Cardiac muscle cell (in vitro differentiated cells and primary cell): ENCODE results near the gene SUV39H2. TPM values are rescaled to one million over a fixed set of nuclear protein-coding genes. Genes with fewer than 3 reads are reported as not detected.
A peak's percentile ranks its signal among the peaks of the same experiment; 100 is the strongest.
"Not testable (repeated sequence)": the region's sequence is repeated elsewhere in the genome, so short reads cannot be mapped to it uniquely, and the experiment has no call there.

Experiments
- DNase-seq, 2 donors: peaks; one replicate each; pipeline versions ENCODE4 v3.0.0 to v3.0.0-alpha.2; 2010 to 2017; ENCODE audit warnings: low read depth in 1 of 2, low spot score in 1 of 2
- H3K27ac ChIP-seq: fragments of 200-600 bp; sonication (generic); 2 replicates; pipeline ENCODE4 v1.5.1; 2016
- H3K27me3 ChIP-seq: fragments of 200-600 bp; sonication (generic); 2 replicates; pipeline ENCODE4 v1.6.0; 2016; ENCODE audit warnings: control low read depth
- H3K36me3 ChIP-seq: fragments of 200-600 bp; sonication (generic); 2 replicates; pipeline ENCODE4 v1.5.1; 2016; ENCODE audit warnings: control low read depth
- H3K4me1 ChIP-seq: fragments of 200-600 bp; sonication (generic); 2 replicates; pipeline ENCODE4 v1.8.1; 2017; ENCODE audit warnings: low read depth, mild to moderate bottlenecking, mixed run types
- H3K4me3 ChIP-seq: fragments of 200-600 bp; sonication (generic); 2 replicates; pipeline ENCODE4 v1.5.1; 2016; ENCODE audit warnings: mild to moderate bottlenecking
- H3K9me3 ChIP-seq: fragments of 200-600 bp; sonication (generic); 2 replicates; pipeline ENCODE4 v1.5.1; 2017; ENCODE audit warnings: low read depth, mild to moderate bottlenecking, control low read depth
- polyA plus RNA-seq: library from polyadenylated mRNA; unstranded; fragments of >200 nt; fragmentation: Nextera tagmentation; extraction: Ambion mirVana; gene quantifications from 2 replicates; pipeline ENCODE4 v1.2.1, GENCODE V29; 2016
- total RNA-seq: library from RNA; depleted of rRNA; stranded (reverse); fragments of >200 nt; gene quantifications from 2 replicates; pipeline ENCODE4 v1.2.3, GENCODE V29; 2016
- TF ChIP-seq, protein P1 (sequence below): IDR thresholded peaks from 2 replicates; pipeline ENCODE4 v1.5.1; 2012; ENCODE audit warnings: low read depth, mild to moderate bottlenecking, low read length

SUV39H2 gene
- total and polyA plus RNA-seq, 2 experiments from 2014 or later: 10.6 to 12.4 TPM

- peak; percentile 30 to 59 for DNase-seq
- H3K27me3 ChIP-seq: no peaks in the 10 kb centered on the region
- no peak overlapping the region for H3K4me3 ChIP-seq
- peaks cover 35% of the 10 kb centered on the region for H3K36me3 ChIP-seq
- no peaks in the 10 kb centered on the region for H3K4me1 ChIP-seq
- TF ChIP-seq, protein P1, sequence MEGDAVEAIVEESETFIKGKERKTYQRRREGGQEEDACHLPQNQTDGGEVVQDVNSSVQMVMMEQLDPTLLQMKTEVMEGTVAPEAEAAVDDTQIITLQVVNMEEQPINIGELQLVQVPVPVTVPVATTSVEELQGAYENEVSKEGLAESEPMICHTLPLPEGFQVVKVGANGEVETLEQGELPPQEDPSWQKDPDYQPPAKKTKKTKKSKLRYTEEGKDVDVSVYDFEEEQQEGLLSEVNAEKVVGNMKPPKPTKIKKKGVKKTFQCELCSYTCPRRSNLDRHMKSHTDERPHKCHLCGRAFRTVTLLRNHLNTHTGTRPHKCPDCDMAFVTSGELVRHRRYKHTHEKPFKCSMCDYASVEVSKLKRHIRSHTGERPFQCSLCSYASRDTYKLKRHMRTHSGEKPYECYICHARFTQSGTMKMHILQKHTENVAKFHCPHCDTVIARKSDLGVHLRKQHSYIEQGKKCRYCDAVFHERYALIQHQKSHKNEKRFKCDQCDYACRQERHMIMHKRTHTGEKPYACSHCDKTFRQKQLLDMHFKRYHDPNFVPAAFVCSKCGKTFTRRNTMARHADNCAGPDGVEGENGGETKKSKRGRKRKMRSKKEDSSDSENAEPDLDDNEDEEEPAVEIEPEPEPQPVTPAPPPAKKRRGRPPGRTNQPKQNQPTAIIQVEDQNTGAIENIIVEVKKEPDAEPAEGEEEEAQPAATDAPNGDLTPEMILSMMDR: peak; percentile 59
- no peaks in the 10 kb centered on the region for H3K9me3 ChIP-seq
- no peak overlapping the region for H3K27ac ChIP-seq
Measured at GRCh38 chr10:14904316-14904732, 25.7 kb downstream of the SUV39H2 start.

- H3K36me3 ChIP-seq: peaks cover 35% of the 10 kb centered on the region
- H3K9me3 ChIP-seq: no peaks in the 10 kb centered on the region
- H3K27ac ChIP-seq: no peak overlapping the region
- H3K4me3 ChIP-seq: no peak overlapping the region
- TF ChIP-seq, protein P1: no peak
- H3K27me3 ChIP-seq: no peaks in the 10 kb centered on the region
- DNase-seq: no peak
- no peaks in the 10 kb centered on the region for H3K4me1 ChIP-seq
Measured at GRCh38 chr10:14904864-14905263, 26.2 kb downstream of the SUV39H2 start.

- TF ChIP-seq, protein P1: no peak
- Histone ChIP-seq H3K27ac (no peak overlapping the region), H3K4me1 (no peaks in the 10 kb centered on the region), H3K36me3 (peaks cover 29% of the 10 kb centered on the region), H3K27me3 (no peaks in the 10 kb centered on the region), H3K9me3 (no peaks in the 10 kb centered on the region), H3K4me3 (no peak overlapping the region)
- no peak for DNase-seq
Measured at GRCh38 chr10:14905890-14906289, 27.2 kb downstream of the SUV39H2 start.

DNA sequence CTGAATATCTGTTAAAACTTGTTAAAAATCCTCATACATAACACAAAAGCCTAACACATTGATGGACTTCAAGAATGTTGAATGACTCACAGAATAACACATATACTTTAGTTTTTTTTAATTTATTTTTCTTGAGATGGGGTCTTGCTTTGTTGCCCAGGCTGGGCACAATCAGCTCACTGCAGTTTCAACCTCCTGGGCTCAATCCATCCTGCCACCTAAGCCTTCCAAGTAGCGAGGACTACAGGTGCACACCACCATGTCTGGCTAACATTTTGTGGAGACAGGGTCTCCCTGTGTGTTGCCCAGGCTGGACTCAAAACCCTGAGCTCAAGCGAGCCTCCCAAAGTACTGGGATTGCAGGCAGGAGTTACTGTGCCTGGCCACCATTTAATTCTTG, 28.1 kb downstream of the SUV39H2 start:
- no peak for DNase-seq
- Histone ChIP-seq H3K4me3 (no peak overlapping the region), H3K27ac (no peak overlapping the region), H3K27me3 (no peaks in the 10 kb centered on the region), H3K9me3 (no peaks in the 10 kb centered on the region), H3K4me1 (no peaks in the 10 kb centered on the region), H3K36me3 (peaks cover 27% of the 10 kb centered on the region)
- TF ChIP-seq, protein P1: no peak

GRCh38 chr10:14907591-14907990, 28.9 kb downstream of the SUV39H2 start:
- H3K4me3 ChIP-seq, H3K27ac ChIP-seq, H3K9me3 ChIP-seq, H3K4me1 ChIP-seq, DNase-seq, H3K27me3 ChIP-seq: not testable (repeated sequence)
- H3K36me3 ChIP-seq: peaks cover 27% of the 10 kb centered on the region

DNA sequence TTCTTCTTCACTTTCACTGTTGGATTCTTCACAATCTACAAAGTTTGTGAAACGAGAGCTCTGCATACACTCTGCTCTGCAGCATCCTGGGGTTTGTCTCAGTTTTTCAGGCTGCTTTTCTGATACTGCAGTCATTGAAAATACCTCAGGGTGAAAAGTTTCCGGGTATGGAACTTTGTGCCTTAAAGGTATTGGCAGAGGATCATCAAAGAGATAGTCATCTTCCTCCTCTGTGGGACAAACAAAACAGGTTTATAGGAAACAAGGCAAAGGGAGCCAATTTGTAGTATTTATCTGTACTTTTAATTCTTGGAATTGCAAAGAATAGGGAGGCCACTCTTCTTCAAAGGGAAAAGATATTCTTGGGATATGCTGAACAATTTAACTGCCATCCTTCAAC, 30.4 kb downstream of the SUV39H2 start:
- H3K27me3 ChIP-seq: no peaks in the 10 kb centered on the region
- H3K36me3 ChIP-seq: peaks cover 27% of the 10 kb centered on the region
- TF ChIP-seq, protein P1: no peak

More for the DNA sequence above, 30.4 kb downstream of the SUV39H2 start:
- Histone ChIP-seq H3K4me1 (no peaks in the 10 kb centered on the region), H3K9me3 (no peaks in the 10 kb centered on the region), H3K27ac (no peak overlapping the region), H3K4me3 (no peak overlapping the region)
- no peak for DNase-seq
